T-cell (primary cell): ENCODE results near the gene FAM184A. TPM values are rescaled to one million over a fixed set of nuclear protein-coding genes. Genes with fewer than 3 reads are reported as not detected.

Experiments used
- ATAC-seq, 4 experiments: fragments of 200-7000 bp in 3 of 4; fragments of 150-1000 bp in 1 of 4; cut with Tn5 transposase; replicated peaks in 1 of 4; 1 replicate in 3 of 4; 2 replicates in 1 of 4; pipeline ENCODE4 v1.10.0; 2021; ENCODE audit warnings: moderate library complexity in 3 of 4, mild to moderate bottlenecking in 2 of 4, moderate number of reproducible peaks in 1 of 4
- CTCF ChIA-PET, 2 donors: fragments of 300-600 bp; sonication (Branson Sonifier 250); formaldehyde crosslinking; loops; one replicate each; lab custom pipeline; 2022; ENCODE audit warnings: antibody characterized with exemption in 2 of 2; lab: Charles Lee
- POLR2A ChIA-PET, 2 donors: fragments of 300-600 bp; sonication (Branson Sonifier 250); formaldehyde crosslinking; loops; one replicate each; lab custom pipeline; 2022; ENCODE audit warnings: antibody characterized with exemption in 2 of 2; lab: Charles Lee
- DNase-seq, 35 experiments: peaks; one replicate each; pipeline versions ENCODE4 v3.0.0 to v3.0.0-alpha.2; 2013 to 2023
- H3K27ac ChIP-seq: one replicate; pipeline ENCODE4 v1.5.1; 2013; ENCODE audit warnings: low read length
- H3K27me3 ChIP-seq, 2 experiments: replicated peaks in 1 of 2; 1 replicate in 1 of 2; 2 replicates in 1 of 2; pipeline versions ENCODE4 v1.6.1 to v1.7.0; 2013; ENCODE audit warnings: low read length in 1 of 2, mixed read lengths in 1 of 2; ENCODE audit not compliant: control insufficient read depth in 2 of 2, insufficient read depth in 2 of 2; ENCODE audit errors: extremely low read depth in 1 of 2
- H3K36me3 ChIP-seq, 2 donors: 1 replicate in 1 of 2; 2 replicates in 1 of 2; pipeline versions ENCODE4 v1.6.1 to v1.7.0; 2013; ENCODE audit warnings: low read length in 1 of 2; ENCODE audit not compliant: control insufficient read depth in 2 of 2, insufficient read depth in 1 of 2; ENCODE audit errors: extremely low read depth in 1 of 2
- H3K4me1 ChIP-seq, 2 experiments: 1 replicate in 1 of 2; 2 replicates in 1 of 2; pipeline versions ENCODE4 v1.6.1 to v1.7.0; 2013; ENCODE audit warnings: low read length in 2 of 2, mixed read lengths in 1 of 2; ENCODE audit not compliant: insufficient read depth in 2 of 2, control insufficient read depth in 1 of 2; ENCODE audit errors: extremely low read depth in 1 of 2
- H3K4me3 ChIP-seq, 2 donors: 1 replicate in 1 of 2; 2 replicates in 1 of 2; pipeline versions ENCODE4 v1.5.1 to v1.7.0; 2013; ENCODE audit warnings: mild to moderate bottlenecking in 2 of 2, low read length in 1 of 2, moderate library complexity in 1 of 2; ENCODE audit not compliant: control insufficient read depth in 1 of 2; ENCODE audit errors: extremely low read depth in 1 of 2
- H3K9me3 ChIP-seq: 2 replicates; pipeline ENCODE4 v1.7.0; 2013
- H3K27ac Mint-ChIP-seq, 2 donors: one replicate each; pipeline ENCODE4 v1.8.0; 2020 to 2021; ENCODE audit warnings: mild to moderate bottlenecking in 2 of 2, mixed read lengths in 2 of 2
- H3K27me3 Mint-ChIP-seq, 2 donors: one replicate each; pipeline ENCODE4 v1.8.0; 2021 to 2022; ENCODE audit warnings: mixed read lengths in 2 of 2
- H3K36me3 Mint-ChIP-seq: one replicate; pipeline ENCODE4 v1.8.0; 2021; ENCODE audit warnings: mixed read lengths
- H3K4me1 Mint-ChIP-seq, 3 donors: one replicate each; pipeline ENCODE4 v1.8.0; 2020 to 2022; ENCODE audit warnings: mixed read lengths in 3 of 3, mild to moderate bottlenecking in 1 of 3
- H3K4me3 Mint-ChIP-seq, 3 donors: one replicate each; pipeline ENCODE4 v1.8.0; 2020 to 2022; ENCODE audit warnings: mild to moderate bottlenecking in 3 of 3, mixed read lengths in 3 of 3, moderate library complexity in 3 of 3
- H3K9me3 Mint-ChIP-seq, 3 donors: one replicate each; pipeline ENCODE4 v1.8.0; 2020 to 2022; ENCODE audit warnings: mixed read lengths in 3 of 3
- WGBS: methylation state at CpG from one replicate; pipeline ENCODE4 v1.1.5; 2013; ENCODE audit warnings: missing lambda C conversion rate; ENCODE audit not compliant: insufficient coverage; 5-methylcytosine and 5-hydroxymethylcytosine counted together
- total RNA-seq, 35 experiments: library from RNA in 6 of 35; stranded (reverse) in 6 of 35; fragments of 120-200 nt in 1 of 35; gene quantifications; one replicate each; pipeline versions ENCODE4 v1.2.1 to v1.2.4 and lab custom pipeline; 2013 to 2026

Gene FAM184A
- total RNA-seq, 5 donors from 2014 or later (not counting 1 experiment from before 2014, with no cell fraction given) = 3.6 to 6.4 (median 5.1) TPM

GRCh38 chr6:119076576-119077390 is 1.7 kb downstream of the FAM184A start:
- POLR2A ChIA-PET = interaction anchor here in 1 of 2 donors (0.6 kb wide), 1 partner anchor 268 kb away, joined by 3 read pairs; no protein-coding TSS in a partner anchor
- peak in 3 of 4 experiments; percentile 10 to 62 (median 11) for ATAC-seq

GRCh38 chr6:119076173-119076572 is 2.3 kb downstream of the FAM184A start:
- Histone ChIP-seq H3K9me3 (no peaks in the 10 kb centered on the region), H3K27ac (peak overlapping the region; percentile 65)
- peak in 1 of 4 experiments; percentile 38 for ATAC-seq

More at GRCh38 chr6:119076576-119077390, 1.7 kb downstream of the FAM184A start:
- no peaks in the 10 kb centered on the region for H3K9me3 Mint-ChIP-seq
- peak overlapping the region; percentile 68 to 76 (median 74) for H3K4me3 Mint-ChIP-seq
- no peaks in the 10 kb centered on the region for H3K36me3 ChIP-seq
- H3K27me3 Mint-ChIP-seq = no peaks in the 10 kb centered on the region
- H3K27me3 ChIP-seq = no peaks in the 10 kb centered on the region
- CTCF ChIA-PET = interaction anchor here in 1 of 2 donors (1.2 to 2.9 kb wide), 2 partner anchors 33 to 66 kb away, joined by 4 to 15 read pairs; no protein-coding TSS in a partner anchor
- peaks cover 47 to 52% (median 52%) of the 10 kb centered on the region in 3 donors for H3K4me1 Mint-ChIP-seq
- peaks cover 18 to 23% of the 10 kb centered on the region in 2 experiments for H3K4me1 ChIP-seq
- H3K36me3 Mint-ChIP-seq = no peaks in the 10 kb centered on the region
- WGBS = 0% methylated on average over 3 of the region's 7 CpGs
- peak in 3 of 35 experiments; percentile 9 to 53 (median 11) for DNase-seq
- no peaks in the 10 kb centered on the region for H3K9me3 ChIP-seq
- H3K27ac Mint-ChIP-seq = peak overlapping the region; percentile 81 to 84
- H3K4me3 ChIP-seq = peak overlapping the region; percentile 10 to 73
- H3K27ac ChIP-seq = peak overlapping the region; percentile 65

GRCh38 chr6:119075200-119075981 is 3.1 kb downstream of the FAM184A start:
- no peaks in the 10 kb centered on the region for H3K36me3 ChIP-seq
- H3K4me1 ChIP-seq = peaks cover 18 to 23% of the 10 kb centered on the region in 2 experiments
- Mint-ChIP-seq H3K4me3 (peak overlapping the region in 1 of 3 donors; percentile 68), H3K36me3 (no peaks in the 10 kb centered on the region), H3K4me1 (peaks cover 47 to 52% (median 52%) of the 10 kb centered on the region in 3 donors), H3K27ac (peak overlapping the region in 1 of 2 donors; percentile 81), H3K9me3 (no peaks in the 10 kb centered on the region), H3K27me3 (no peaks in the 10 kb centered on the region)
- no peak overlapping the region for H3K4me3 ChIP-seq
- no peak overlapping the region for H3K27ac ChIP-seq
- ATAC-seq (no peak), DNase-seq (no peak)
- CTCF ChIA-PET = interaction anchor here in 1 of 2 donors (1.3 kb wide), 1 partner anchor 110 kb away, joined by 4 read pairs; no protein-coding TSS in a partner anchor
- no peaks in the 10 kb centered on the region for H3K27me3 ChIP-seq
- H3K9me3 ChIP-seq = no peaks in the 10 kb centered on the region
- POLR2A ChIA-PET = interaction anchor here in 1 of 2 donors (0.6 kb wide), 1 partner anchor 470 kb away, joined by 3 read pairs; no protein-coding TSS in a partner anchor
- no CpG with 5 or more reads among the region's 2 CpGs for WGBS

More at GRCh38 chr6:119076173-119076572, 2.3 kb downstream of the FAM184A start:
- WGBS = no CpG with 5 or more reads among the region's 5 CpGs
- Histone ChIP-seq H3K4me3 (peak overlapping the region in 1 of 2 donors; percentile 73), H3K36me3 (no peaks in the 10 kb centered on the region), H3K4me1 (peaks cover 18 to 23% of the 10 kb centered on the region in 2 experiments), H3K27me3 (no peaks in the 10 kb centered on the region)
- peak in 11 of 35 experiments; percentile 7 to 43 (median 17) for DNase-seq
- Mint-ChIP-seq H3K9me3 (no peaks in the 10 kb centered on the region), H3K4me1 (peaks cover 47 to 52% (median 52%) of the 10 kb centered on the region in 3 donors), H3K4me3 (peak overlapping the region; percentile 68 to 76 (median 74)), H3K27ac (peak overlapping the region; percentile 81 to 84), H3K36me3 (no peaks in the 10 kb centered on the region), H3K27me3 (no peaks in the 10 kb centered on the region)
- POLR2A ChIA-PET = no interaction called here
- CTCF ChIA-PET = no interaction called here

- 100% methylated on average over 1 of the region's 4 CpGs for WGBS
- POLR2A ChIA-PET = interaction anchor here in 1 of 2 donors (0.6 kb wide), 1 partner anchor 86 kb away, joined by 4 read pairs; no protein-coding TSS in a partner anchor
Measured at GRCh38 chr6:119073307-119074051, 5.0 kb downstream of the FAM184A start.

GRCh38 chr6:119071576-119071975 is 6.9 kb downstream of the FAM184A start:
- H3K36me3 ChIP-seq = no peaks in the 10 kb centered on the region
- no peak overlapping the region for H3K4me3 ChIP-seq
- Mint-ChIP-seq H3K9me3 (no peaks in the 10 kb centered on the region), H3K27me3 (no peaks in the 10 kb centered on the region), H3K27ac (no peak overlapping the region), H3K36me3 (no peaks in the 10 kb centered on the region), H3K4me3 (no peak overlapping the region), H3K4me1 (peaks cover 27 to 32% (median 29%) of the 10 kb centered on the region in 3 donors)
- no peak for ATAC-seq
- no peaks in the 10 kb centered on the region for H3K9me3 ChIP-seq
- POLR2A ChIA-PET = interaction anchor here in 1 of 2 donors (0.6 kb wide), 1 partner anchor 388 kb away, joined by 12 read pairs; no protein-coding TSS in a partner anchor
- DNase-seq = no peak
- H3K4me1 ChIP-seq = peaks cover 6 to 8% of the 10 kb centered on the region in 2 experiments
- WGBS = 100% methylated on average over 1 of the region's 2 CpGs
- H3K27me3 ChIP-seq = no peaks in the 10 kb centered on the region
- H3K27ac ChIP-seq = no peak overlapping the region
- CTCF ChIA-PET = interaction anchor here in 1 of 2 donors (0.6 kb wide), 1 partner anchor 23 kb away, joined by 4 read pairs; no protein-coding TSS in a partner anchor

More at GRCh38 chr6:119073307-119074051, 5.0 kb downstream of the FAM184A start:
- H3K36me3 Mint-ChIP-seq = no peaks in the 10 kb centered on the region
- Histone ChIP-seq H3K4me3 (no peak overlapping the region), H3K4me1 (peaks cover 13 to 19% of the 10 kb centered on the region in 2 experiments), H3K27me3 (no peaks in the 10 kb centered on the region), H3K27ac (no peak overlapping the region), H3K9me3 (no peaks in the 10 kb centered on the region), H3K36me3 (no peaks in the 10 kb centered on the region)
- H3K4me1 Mint-ChIP-seq = peaks cover 39 to 44% (median 40%) of the 10 kb centered on the region in 3 donors
- CTCF ChIA-PET = interaction anchor here (0.8 to 1.0 kb wide), 5 partner anchors 12 to 508 kb away, joined by 3 to 5 read pairs (median 3); no protein-coding TSS in a partner anchor
- peak overlapping the region in 1 of 3 donors; percentile 3 for H3K4me3 Mint-ChIP-seq
- H3K9me3 Mint-ChIP-seq = no peaks in the 10 kb centered on the region
- peak overlapping the region; percentile 56 to 69 for H3K27ac Mint-ChIP-seq
- DNase-seq (no peak), ATAC-seq (no peak)
- H3K27me3 Mint-ChIP-seq = no peaks in the 10 kb centered on the region
